NCI-H2081 treated with DMSO at 0.1 percent for 48 hours (cell line): Measurements from ENCODE around the gene CCDC12.
"Not testable (repeated sequence)": the region's sequence is repeated elsewhere in the genome, so short reads cannot be mapped to it uniquely, and the experiment has no call there.

Source experiments
- DNase-seq: peaks from one replicate; lab custom pipeline; 2025; lab: John Stamatoyannopoulos, UW

Gene CCDC12

DNA sequence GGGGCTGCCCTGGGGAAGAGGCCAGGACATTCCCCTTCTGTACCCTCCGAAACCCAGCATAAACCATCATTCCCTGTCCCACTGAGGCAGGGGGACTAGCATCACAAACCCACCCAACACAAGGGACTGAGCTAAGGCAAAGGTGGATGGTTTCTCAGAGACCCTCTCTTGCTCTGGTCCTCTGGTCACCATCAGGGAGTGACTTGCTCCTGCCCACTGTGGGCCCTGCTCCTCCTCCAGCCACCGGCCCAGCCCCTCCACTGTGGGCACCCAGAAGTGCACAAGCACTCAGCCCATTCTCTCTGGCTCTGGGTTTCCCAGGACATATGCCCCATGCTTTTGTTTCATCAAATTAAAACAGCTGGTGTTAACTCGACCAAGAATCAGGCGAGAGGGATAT, 54.1 kb downstream of the CCDC12 start:
- DNase-seq: no peak

- DNase-seq: no peak
Measured at GRCh38 chr3:46921871-46922271, 54.7 kb downstream of the CCDC12 start.

- DNase-seq: no peak
Measured at GRCh38 chr3:46921041-46921440, 55.5 kb downstream of the CCDC12 start.

DNA sequence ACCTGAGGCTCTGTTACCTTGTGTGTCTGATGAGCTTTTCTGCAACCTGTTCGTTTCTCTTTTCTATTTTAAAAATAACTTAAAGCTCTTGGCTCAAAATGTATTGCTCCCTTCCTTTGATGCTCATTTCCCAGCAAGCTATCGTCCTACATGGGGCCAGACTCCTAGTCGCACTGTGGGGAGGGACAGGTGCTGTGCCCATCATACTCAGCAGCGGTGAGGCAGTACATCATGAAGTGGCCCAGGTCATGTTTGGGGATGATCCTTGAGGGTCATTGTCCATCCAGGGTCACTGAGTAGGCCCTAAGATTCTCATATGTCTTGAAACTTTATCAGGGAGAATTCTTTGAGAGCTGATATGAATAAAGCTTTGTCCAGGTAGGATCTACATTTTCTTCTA, 57.9 kb downstream of the CCDC12 start:
- DNase-seq: no peak

- no peak for DNase-seq
Measured at GRCh38 chr3:46918202-46918601, 58.3 kb downstream of the CCDC12 start.

GRCh38 chr3:46917257-46917656, 59.3 kb downstream of the CCDC12 start:
- no peak for DNase-seq

- DNase-seq: no peak
Measured at GRCh38 chr3:46916799-46917198, 59.7 kb downstream of the CCDC12 start.

- no peak for DNase-seq
Measured at GRCh38 chr3:46916278-46916677, 60.3 kb downstream of the CCDC12 start.

DNA sequence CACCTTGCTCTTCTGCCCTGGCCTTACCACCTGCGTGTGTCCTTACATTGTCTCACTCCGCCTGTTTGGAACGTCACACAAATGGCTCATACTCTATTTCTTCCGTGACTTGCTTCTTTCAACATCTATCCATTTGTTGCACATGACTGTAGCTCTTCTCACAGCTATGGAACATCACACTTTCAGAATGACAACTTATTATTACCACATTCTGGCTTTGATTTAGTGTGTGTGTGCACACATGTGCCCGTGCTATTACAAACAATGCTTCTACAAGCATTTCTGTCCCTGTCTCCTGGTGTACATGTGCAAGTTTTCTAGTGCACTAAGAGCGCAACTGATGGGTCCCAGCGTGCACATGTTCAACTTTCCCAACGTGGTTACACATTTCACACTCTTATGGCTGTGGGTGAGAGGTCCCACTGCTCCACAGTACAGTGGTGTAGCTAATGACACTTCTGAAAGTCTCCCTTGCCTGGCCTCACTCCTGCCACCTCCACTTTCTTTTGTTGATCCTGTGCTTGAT, 61.2 kb downstream of the CCDC12 start:
- no peak for DNase-seq

- DNase-seq: no peak
Measured at GRCh38 chr3:46914849-46915248, 61.7 kb downstream of the CCDC12 start.

GRCh38 chr3:46913644-46914043, 62.9 kb downstream of the CCDC12 start:
- peak; percentile 51 for DNase-seq

- no peak for DNase-seq
Measured at GRCh38 chr3:46912986-46913385, 63.6 kb downstream of the CCDC12 start.

DNA sequence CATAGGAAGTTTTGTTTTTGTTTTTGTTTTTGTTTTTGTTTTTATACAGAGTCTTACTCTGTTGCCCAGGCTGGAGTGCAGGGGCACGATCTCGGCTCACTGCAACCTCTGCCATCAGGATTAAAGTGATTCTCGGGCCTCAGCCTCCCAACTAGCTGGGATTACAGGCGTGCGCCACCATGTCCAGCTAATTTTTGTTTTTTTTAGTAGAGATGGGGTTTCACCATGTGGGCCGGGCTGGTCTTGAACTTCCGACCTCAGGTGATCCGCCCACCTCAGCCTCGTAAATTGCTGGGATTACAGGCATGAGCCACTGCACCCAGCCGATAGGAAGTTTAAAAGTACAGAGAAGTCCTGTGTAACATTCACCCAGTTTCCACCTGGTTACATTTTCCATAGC, 65.6 kb downstream of the CCDC12 start:
- DNase-seq: not testable (repeated sequence)

- DNase-seq: no peak
Measured at GRCh38 chr3:46910166-46910760, 66.3 kb downstream of the CCDC12 start.

GRCh38 chr3:46909535-46910161, 66.9 kb downstream of the CCDC12 start:
- DNase-seq: peak; percentile 11

DNA sequence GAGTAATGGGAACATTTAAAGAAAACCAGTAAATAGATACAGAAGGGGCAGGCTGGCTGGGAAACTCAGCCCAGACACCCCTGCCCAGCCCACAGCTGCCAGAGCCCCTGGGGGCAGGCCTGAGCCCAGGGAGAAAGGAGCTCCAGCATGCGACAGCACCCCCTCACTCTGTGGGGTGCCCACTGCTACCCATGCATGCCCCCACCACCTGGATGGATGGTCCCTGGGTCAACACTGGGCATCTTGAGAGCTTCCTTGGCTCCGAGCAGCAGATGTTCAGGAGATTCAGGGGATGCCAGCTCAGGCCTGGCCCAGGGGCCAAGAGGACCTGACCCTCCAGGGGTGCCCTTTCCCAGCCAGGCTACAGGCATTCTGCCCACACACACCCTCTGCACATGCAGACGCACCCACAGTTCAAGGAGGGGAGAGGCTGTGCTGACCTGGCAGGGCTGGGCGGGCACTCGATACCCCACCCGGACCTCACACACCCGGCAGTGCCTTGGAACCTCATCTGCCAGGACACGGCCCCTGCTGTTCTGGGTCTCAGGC, 67.5 kb downstream of the CCDC12 start:
- DNase-seq: no peak

DNA sequence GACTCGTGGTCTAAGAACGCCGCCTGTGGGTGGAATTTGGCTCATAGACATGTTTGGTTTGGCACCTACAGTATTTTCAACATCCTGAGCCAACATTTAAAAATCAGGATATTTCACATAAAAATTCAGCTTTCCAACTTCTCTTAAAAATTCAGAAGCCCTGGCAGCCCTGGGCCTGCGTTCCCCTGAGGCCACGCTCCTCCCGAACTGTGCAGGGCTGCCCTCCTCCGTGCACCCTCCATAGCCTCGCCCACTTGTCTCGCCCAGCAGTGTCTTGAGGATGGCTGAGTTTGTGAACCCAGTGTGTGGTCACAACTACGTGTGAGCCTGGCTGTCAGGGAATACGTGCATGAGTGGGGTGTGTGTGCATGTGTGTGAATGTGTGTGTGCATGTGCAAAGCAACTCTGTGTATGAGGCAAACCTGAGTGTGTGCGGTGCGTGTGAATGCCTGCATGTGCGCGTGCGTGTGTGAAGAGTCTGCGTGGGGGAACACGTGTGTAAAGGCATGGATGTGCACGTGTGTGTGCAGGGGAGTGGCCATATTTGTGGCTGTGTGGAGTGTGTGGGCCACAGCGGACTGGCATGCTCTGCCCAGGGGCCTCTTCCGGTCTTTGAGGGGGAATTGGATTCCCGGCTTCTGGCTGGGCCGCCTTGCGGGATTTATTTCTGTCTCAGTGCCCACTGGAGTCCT, 68.1 kb downstream of the CCDC12 start:
- DNase-seq: no peak

DNA sequence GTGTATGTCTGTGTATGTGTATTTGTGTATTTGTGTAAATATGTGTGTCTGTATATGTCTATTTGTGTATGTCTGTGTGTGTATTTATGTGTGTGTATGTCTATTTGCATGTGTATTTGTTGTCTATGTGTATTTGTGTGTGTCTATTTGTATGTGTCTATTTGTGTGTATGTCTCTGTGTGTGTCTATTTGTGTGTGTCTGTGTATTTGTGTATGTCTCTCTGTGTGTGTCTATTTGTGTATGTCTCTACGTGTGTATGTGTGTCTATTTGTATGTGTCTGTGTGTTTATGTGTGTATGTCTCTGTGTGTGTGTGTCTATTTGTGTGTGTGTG, 68.6 kb downstream of the CCDC12 start:
- DNase-seq: no peak

GRCh38 chr3:46907271-46907670, 69.3 kb downstream of the CCDC12 start:
- no peak for DNase-seq

GRCh38 chr3:46906471-46907058, 70.0 kb downstream of the CCDC12 start:
- DNase-seq: no peak

GRCh38 chr3:46905661-46906451, 70.7 kb downstream of the CCDC12 start:
- no peak for DNase-seq

GRCh38 chr3:46905213-46905560, 71.4 kb downstream of the CCDC12 start:
- DNase-seq: no peak
